Activated CD8-positive, alpha-beta T cell treated with anti-CD3 and anti-CD28 coated beads for 36 hours (primary cell): Measurements from ENCODE around the gene VDR. TPM values are rescaled to one million over a fixed set of nuclear protein-coding genes. Genes with fewer than 3 reads are reported as not detected.
A peak's percentile ranks its signal among the peaks of the same experiment; 100 is the strongest.

Experiments used
- ATAC-seq: fragments of 200-7000 bp; cut with Tn5 transposase; one replicate; pipeline ENCODE4 v1.10.0; 2021; ENCODE audit warnings: mild to moderate bottlenecking, moderate library complexity
- CTCF ChIA-PET: fragments of 350-600 bp; sonication (Branson Sonifier 250); formaldehyde crosslinking; loops from one replicate; lab custom pipeline; 2021; ENCODE audit warnings: antibody characterized with exemption; lab: Charles Lee
- POLR2A ChIA-PET: fragments of 350-600 bp; sonication (Branson Sonifier 250); formaldehyde crosslinking; loops from one replicate; lab custom pipeline; 2021; ENCODE audit warnings: antibody characterized with exemption; lab: Charles Lee
- DNase-seq: peaks from one replicate; pipeline ENCODE4 v3.0.0-alpha.2; 2020
- H3K27ac Mint-ChIP-seq: one replicate; pipeline ENCODE4 v1.8.0; 2021; ENCODE audit warnings: mild to moderate bottlenecking, mixed read lengths
- H3K27me3 Mint-ChIP-seq: one replicate; pipeline ENCODE4 v1.8.0; 2021; ENCODE audit warnings: mixed read lengths
- H3K36me3 Mint-ChIP-seq: one replicate; pipeline ENCODE4 v1.8.0; 2021; ENCODE audit warnings: low read depth, mixed read lengths
- H3K4me1 Mint-ChIP-seq: one replicate; pipeline ENCODE4 v1.8.0; 2021; ENCODE audit warnings: low read depth, mixed read lengths
- H3K4me3 Mint-ChIP-seq: one replicate; pipeline ENCODE4 v1.8.0; 2021; ENCODE audit warnings: mild to moderate bottlenecking, moderate library complexity, mixed read lengths
- H3K9me3 Mint-ChIP-seq: one replicate; pipeline ENCODE4 v1.8.0; 2021; ENCODE audit warnings: mixed read lengths
- intact Hi-C: fragments of 100-400 bp; cut with micrococcal nuclease; formaldehyde crosslinking; loops from one replicate; pipeline ENCODE4 v1.10.0; 2022
- total RNA-seq, 2 experiments: library from RNA; stranded (reverse); gene quantifications; one replicate each; pipeline ENCODE4 v1.2.3, GENCODE V29; 2021
- TF ChIP-seq, protein P1 (sequence below): fragments of 200-600 bp; IDR thresholded peaks from one replicate; pipeline ENCODE4 v1.8.0; 2022; ENCODE audit warnings: antibody characterized with exemption, mild to moderate bottlenecking

Gene VDR
- total RNA-seq, 2 experiments from 2014 or later, result 84.6 to 86.4 TPM

GRCh38 chr12:47943623-47944340 lies 39.0 kb upstream of the VDR start:
- peaks cover 24% of the 10 kb centered on the region for H3K27me3 Mint-ChIP-seq
- no peak overlapping the region for H3K27ac Mint-ChIP-seq
- ATAC-seq, result no peak
- DNase-seq, result no peak
- intact Hi-C loops, result loop anchor here (10.0 kb wide), 1 partner anchor 79 kb away; no protein-coding TSS in a partner anchor
- ChIA-PET CTCF (no interaction called here), POLR2A (no interaction called here)
- H3K4me1 Mint-ChIP-seq, result peaks cover 4% of the 10 kb centered on the region
- H3K9me3 Mint-ChIP-seq, result no peaks in the 10 kb centered on the region
- H3K4me3 Mint-ChIP-seq, result no peak overlapping the region
- TF ChIP-seq, protein P1, sequence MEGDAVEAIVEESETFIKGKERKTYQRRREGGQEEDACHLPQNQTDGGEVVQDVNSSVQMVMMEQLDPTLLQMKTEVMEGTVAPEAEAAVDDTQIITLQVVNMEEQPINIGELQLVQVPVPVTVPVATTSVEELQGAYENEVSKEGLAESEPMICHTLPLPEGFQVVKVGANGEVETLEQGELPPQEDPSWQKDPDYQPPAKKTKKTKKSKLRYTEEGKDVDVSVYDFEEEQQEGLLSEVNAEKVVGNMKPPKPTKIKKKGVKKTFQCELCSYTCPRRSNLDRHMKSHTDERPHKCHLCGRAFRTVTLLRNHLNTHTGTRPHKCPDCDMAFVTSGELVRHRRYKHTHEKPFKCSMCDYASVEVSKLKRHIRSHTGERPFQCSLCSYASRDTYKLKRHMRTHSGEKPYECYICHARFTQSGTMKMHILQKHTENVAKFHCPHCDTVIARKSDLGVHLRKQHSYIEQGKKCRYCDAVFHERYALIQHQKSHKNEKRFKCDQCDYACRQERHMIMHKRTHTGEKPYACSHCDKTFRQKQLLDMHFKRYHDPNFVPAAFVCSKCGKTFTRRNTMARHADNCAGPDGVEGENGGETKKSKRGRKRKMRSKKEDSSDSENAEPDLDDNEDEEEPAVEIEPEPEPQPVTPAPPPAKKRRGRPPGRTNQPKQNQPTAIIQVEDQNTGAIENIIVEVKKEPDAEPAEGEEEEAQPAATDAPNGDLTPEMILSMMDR, result no peak
- no peaks in the 10 kb centered on the region for H3K36me3 Mint-ChIP-seq

GRCh38 chr12:47942614-47943225 lies 37.9 kb upstream of the VDR start:
- TF ChIP-seq, protein P1, result no peak

DNA sequence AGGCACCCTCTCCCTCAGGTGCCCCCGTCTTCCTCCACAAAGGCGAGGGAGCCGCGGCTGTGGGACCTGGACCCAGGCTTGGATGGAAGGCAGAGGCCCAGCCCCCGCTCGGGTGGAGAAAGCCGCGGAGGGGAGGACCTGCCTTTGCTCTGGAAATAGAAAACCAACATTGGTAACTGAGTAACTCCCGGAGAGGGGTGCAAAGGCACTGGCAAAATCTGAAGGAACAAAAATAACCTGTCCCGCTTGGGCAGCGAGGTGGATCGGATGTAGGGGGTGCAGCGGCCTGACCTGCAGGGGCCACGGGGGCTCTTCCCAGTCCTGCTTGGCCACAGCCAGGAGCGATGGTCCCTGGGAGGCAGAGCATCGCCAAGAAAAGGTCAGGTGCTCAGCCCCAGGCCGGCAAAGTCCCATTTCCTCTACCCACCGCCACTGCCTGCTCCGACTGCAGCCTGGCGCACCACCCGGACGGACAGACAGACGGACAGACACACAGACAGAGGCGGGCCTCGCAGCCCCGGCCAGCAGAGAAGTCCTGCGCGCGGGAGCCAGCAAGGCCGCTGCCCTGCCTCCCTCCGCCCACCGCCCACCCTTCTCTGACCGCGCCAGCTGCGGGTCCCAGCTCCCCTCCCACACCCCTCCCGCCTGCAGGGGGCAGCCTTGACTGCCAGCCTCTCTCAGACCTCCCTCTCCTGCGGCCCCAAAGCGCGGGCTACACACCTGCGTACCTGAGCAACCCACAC lies 37.2 kb upstream of the VDR start:
- H3K4me3 Mint-ChIP-seq, result no peak overlapping the region
- H3K27me3 Mint-ChIP-seq, result peaks cover 24% of the 10 kb centered on the region
- ChIA-PET CTCF (interaction anchor here (0.6 to 2.1 kb wide), 5 partner anchors 7 to 28 kb away, joined by 3 to 7 read pairs (median 3); no protein-coding TSS in a partner anchor), POLR2A (interaction anchor here (1.0 kb wide), 1 partner anchor 215 kb away, joined by 3 read pairs; the partner anchor contains the start of gene ASB8)
- H3K4me1 Mint-ChIP-seq, result peaks cover 4% of the 10 kb centered on the region
- ATAC-seq, result peak; percentile 78
- peak; percentile 71 for DNase-seq
- no peaks in the 10 kb centered on the region for H3K9me3 Mint-ChIP-seq
- no peak overlapping the region for H3K27ac Mint-ChIP-seq
- intact Hi-C loops, result loop anchor here (10.0 kb wide), 1 partner anchor 77 kb away; no protein-coding TSS in a partner anchor
- no peaks in the 10 kb centered on the region for H3K36me3 Mint-ChIP-seq
- TF ChIP-seq, protein P1, result peak; percentile 57

More at GRCh38 chr12:47942614-47943225, 37.9 kb upstream of the VDR start:
- H3K4me3 Mint-ChIP-seq, result no peak overlapping the region
- intact Hi-C loops, result loop anchor here (10.0 kb wide), 1 partner anchor 78 kb away; no protein-coding TSS in a partner anchor
- ATAC-seq, result no peak
- no peak overlapping the region for H3K27ac Mint-ChIP-seq
- H3K27me3 Mint-ChIP-seq, result peaks cover 24% of the 10 kb centered on the region
- H3K9me3 Mint-ChIP-seq, result no peaks in the 10 kb centered on the region
- ChIA-PET CTCF (no interaction called here), POLR2A (no interaction called here)
- no peaks in the 10 kb centered on the region for H3K36me3 Mint-ChIP-seq
- peaks cover 4% of the 10 kb centered on the region for H3K4me1 Mint-ChIP-seq
- DNase-seq, result no peak

- Mint-ChIP-seq H3K27ac (no peak overlapping the region), H3K27me3 (peaks cover 23% of the 10 kb centered on the region), H3K4me1 (peaks cover 4% of the 10 kb centered on the region), H3K4me3 (no peak overlapping the region), H3K36me3 (no peaks in the 10 kb centered on the region), H3K9me3 (no peaks in the 10 kb centered on the region)
- CTCF ChIA-PET, result interaction anchor here (1.0 to 2.1 kb wide), 4 partner anchors 8 to 201 kb away, joined by 3 to 7 read pairs (median 4); no protein-coding TSS in a partner anchor
- ATAC-seq (no peak), DNase-seq (no peak)
- intact Hi-C loops, result loop anchor here (10.0 kb wide), 1 partner anchor 77 kb away; no protein-coding TSS in a partner anchor
- POLR2A ChIA-PET, result interaction anchor here (1.0 to 1.3 kb wide), 2 partner anchors 50 to 216 kb away, joined by 3 to 4 read pairs; partner anchors contain the start of gene ASB8
- TF ChIP-seq, protein P1, result no peak
Observed at GRCh38 chr12:47941475-47941780, 36.6 kb upstream of the VDR start.
